Tibial artery (tissue), 4 donors: ENCODE results near the gene ZFP1.

Experiments
- DNase-seq, 2 donors: peaks; one replicate each; pipeline ENCODE4 v3.0.0-alpha.2; 2019
- H3K27ac ChIP-seq, 2 donors: fragments of 200-600 bp; sonication (generic) in 1 of 2; 1 replicate in 1 of 2; 2 replicates in 1 of 2; pipeline ENCODE4 v1.5.1; 2018 to 2019; ENCODE audit warnings: mild to moderate bottlenecking in 1 of 2
- H3K27me3 ChIP-seq, 2 donors: fragments of 200-600 bp; sonication (generic) in 1 of 2; one replicate each; pipeline versions ENCODE4 v1.5.1 to v1.6.0; 2016 to 2019
- H3K36me3 ChIP-seq, 3 donors: fragments of 200-600 bp; sonication (generic) in 2 of 3; one replicate each; pipeline ENCODE4 v1.5.1; 2016 to 2019; ENCODE audit warnings: mild to moderate bottlenecking in 2 of 3
- H3K4me1 ChIP-seq, 4 donors: fragments of 200-600 bp; sonication (generic) in 2 of 4; 1 replicate in 3 of 4; 2 replicates in 1 of 4; pipeline ENCODE4 v1.5.1; 2016 to 2019
- H3K4me3 ChIP-seq, 2 donors: fragments of 200-600 bp; sonication (generic) in 1 of 2; 1 replicate in 1 of 2; 2 replicates in 1 of 2; pipeline ENCODE4 v1.5.1; 2018 to 2019; ENCODE audit warnings: mild to moderate bottlenecking in 2 of 2
- H3K9me3 ChIP-seq, 3 donors: fragments of 200-600 bp; sonication (generic) in 1 of 3; one replicate each; pipeline ENCODE4 v1.5.1; 2016 to 2019
- intact Hi-C: fragments of 100-400 bp; cut with DNase I; formaldehyde crosslinking; loops from one replicate; pipeline ENCODE4 v1.15.0; 2023; ENCODE audit warnings: low total_unique reads
- TF ChIP-seq, protein P1 (sequence below), 2 experiments: fragments of 200-600 bp in 1 of 2; fragments of 450-650 bp in 1 of 2; IDR thresholded peaks; one replicate each; pipeline ENCODE4 v1.5.1; 2017 to 2019; ENCODE audit warnings: antibody characterized with exemption in 2 of 2, mild to moderate bottlenecking in 1 of 2, moderate library complexity in 1 of 2

ZFP1 gene

DNA sequence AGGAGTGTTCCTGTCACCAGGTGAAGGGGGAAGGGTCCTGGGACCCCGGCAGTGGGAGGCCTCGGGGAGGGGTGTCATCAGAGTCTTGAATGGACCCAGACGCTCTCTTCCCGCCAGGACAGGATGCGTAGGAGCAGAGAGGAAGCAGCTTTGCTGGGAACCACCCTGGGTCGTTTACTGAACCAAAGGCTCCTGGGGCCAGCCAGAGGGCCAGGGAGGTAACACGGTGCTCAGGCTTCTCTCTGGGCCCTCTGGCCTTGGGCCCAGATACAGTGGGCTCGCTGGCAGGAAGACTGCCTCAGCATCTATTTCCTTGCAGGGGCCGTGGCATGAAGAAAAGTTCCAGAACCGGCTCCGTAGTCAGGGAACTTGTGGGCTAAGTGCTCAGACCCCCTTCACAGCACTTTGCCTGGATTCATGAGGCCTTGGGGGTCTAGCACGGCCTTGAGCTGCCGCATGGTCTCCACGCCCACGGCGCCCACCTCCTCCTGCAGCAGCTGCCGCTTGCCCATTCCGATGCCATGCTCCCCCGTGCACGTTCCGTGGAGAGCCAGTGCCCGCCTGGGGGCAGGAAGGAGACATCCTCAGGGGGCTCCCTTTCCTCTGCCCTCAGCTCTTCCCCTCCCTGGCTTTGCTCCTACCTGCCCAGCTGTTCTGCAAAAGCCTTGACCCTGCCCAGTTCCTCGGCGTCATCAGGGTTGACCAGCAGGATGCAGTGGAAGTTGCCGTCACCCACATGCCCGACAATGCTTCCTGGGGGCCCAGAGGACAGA, 36.2 kb upstream of the ZFP1 start:
- Histone ChIP-seq H3K4me3 (no peak overlapping the region), H3K27ac (peak overlapping the region; percentile 73 to 86), H3K27me3 (no peaks in the 10 kb centered on the region), H3K9me3 (no peaks in the 10 kb centered on the region), H3K4me1 (peaks cover 0 to 64% (median 51%) of the 10 kb centered on the region in 4 donors), H3K36me3 (peaks cover 0 to 17% (median 5%) of the 10 kb centered on the region in 3 donors)
- TF ChIP-seq, protein P1, sequence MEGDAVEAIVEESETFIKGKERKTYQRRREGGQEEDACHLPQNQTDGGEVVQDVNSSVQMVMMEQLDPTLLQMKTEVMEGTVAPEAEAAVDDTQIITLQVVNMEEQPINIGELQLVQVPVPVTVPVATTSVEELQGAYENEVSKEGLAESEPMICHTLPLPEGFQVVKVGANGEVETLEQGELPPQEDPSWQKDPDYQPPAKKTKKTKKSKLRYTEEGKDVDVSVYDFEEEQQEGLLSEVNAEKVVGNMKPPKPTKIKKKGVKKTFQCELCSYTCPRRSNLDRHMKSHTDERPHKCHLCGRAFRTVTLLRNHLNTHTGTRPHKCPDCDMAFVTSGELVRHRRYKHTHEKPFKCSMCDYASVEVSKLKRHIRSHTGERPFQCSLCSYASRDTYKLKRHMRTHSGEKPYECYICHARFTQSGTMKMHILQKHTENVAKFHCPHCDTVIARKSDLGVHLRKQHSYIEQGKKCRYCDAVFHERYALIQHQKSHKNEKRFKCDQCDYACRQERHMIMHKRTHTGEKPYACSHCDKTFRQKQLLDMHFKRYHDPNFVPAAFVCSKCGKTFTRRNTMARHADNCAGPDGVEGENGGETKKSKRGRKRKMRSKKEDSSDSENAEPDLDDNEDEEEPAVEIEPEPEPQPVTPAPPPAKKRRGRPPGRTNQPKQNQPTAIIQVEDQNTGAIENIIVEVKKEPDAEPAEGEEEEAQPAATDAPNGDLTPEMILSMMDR (IDR thresholded peaks at IDR 0.05) = no peak
- DNase-seq = peak in 1 of 2 donors; percentile 65
- intact Hi-C loops = loop anchor here (1.0 kb wide), 1 partner anchor 114 kb away; no protein-coding TSS in a partner anchor

DNA sequence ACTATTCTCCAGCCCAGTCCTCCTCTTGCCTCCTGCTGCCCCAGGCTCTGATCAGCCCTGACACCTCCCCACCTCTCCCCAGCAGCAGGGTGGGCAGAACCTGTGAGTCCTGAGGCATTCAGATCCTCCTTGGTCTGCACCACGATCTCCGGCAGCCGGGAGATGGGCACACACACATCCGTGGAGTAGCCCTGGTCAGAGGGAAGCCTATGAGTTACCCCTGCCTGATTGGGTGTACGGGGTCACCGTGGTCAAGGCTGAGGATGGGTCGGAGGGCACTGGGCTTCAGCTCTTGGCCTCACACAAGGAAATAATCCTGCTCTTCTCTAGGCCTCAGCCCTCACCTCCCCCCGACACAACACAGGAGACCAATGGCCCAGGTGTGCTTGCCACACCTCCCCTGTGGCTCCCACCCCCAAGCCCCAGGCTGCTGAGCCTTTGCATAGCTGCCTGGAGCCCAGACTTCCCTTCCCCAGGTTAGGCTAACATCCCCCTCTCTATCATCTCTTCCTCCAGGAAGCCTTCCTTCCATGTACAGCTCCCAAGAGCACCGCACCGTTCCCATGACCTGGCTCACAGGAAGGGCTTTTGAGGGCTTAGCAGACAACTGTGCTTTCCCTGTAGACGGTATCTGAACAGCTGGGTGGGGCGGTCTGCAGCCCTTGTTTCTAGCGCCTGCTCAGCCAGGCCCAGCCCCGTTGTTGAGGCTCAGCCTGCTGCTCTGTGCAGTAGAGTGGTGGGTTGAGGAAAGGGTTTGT, 35.4 kb upstream of the ZFP1 start:
- TF ChIP-seq, protein P1 (IDR thresholded peaks at IDR 0.05) = no peak
- Histone ChIP-seq H3K27me3 (no peaks in the 10 kb centered on the region), H3K36me3 (peaks cover 0 to 17% (median 5%) of the 10 kb centered on the region in 3 donors), H3K4me1 (peaks cover 0 to 58% (median 51%) of the 10 kb centered on the region in 4 donors), H3K27ac (no peak overlapping the region), H3K4me3 (no peak overlapping the region), H3K9me3 (no peaks in the 10 kb centered on the region)
- DNase-seq = peak in 1 of 2 donors; percentile 57
- intact Hi-C loops = no loop called here

DNA sequence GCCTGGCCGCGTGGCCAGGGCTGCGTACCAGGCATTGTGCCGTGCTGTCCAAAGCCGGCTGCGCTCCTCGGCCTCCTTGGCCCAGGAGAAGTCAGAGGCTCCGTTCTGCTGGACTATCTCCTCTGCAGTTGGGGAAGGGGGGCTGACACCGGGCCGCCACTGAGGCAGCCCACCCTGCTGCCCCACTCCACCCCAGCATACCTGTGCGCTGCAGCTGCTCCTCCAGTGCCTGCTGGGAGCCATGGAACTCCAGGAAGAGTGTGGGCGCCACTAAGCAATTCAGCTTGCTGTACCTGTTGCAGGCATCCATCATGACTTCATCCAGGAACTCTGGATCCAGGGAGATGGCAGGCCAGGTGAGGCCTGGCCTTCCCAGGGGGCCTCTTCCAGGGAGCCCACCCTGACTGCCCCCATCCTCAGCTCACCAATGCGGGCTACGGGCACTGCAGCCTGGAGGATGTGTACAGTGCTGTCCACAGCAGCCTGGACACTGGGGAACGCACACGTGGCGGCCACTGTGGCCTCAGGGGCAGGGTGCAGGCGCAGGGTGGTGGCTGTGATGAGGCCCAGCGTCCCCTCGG, 34.7 kb upstream of the ZFP1 start:
- DNase-seq = peak in 1 of 2 donors; percentile 55
- intact Hi-C loops = no loop called here

DNA sequence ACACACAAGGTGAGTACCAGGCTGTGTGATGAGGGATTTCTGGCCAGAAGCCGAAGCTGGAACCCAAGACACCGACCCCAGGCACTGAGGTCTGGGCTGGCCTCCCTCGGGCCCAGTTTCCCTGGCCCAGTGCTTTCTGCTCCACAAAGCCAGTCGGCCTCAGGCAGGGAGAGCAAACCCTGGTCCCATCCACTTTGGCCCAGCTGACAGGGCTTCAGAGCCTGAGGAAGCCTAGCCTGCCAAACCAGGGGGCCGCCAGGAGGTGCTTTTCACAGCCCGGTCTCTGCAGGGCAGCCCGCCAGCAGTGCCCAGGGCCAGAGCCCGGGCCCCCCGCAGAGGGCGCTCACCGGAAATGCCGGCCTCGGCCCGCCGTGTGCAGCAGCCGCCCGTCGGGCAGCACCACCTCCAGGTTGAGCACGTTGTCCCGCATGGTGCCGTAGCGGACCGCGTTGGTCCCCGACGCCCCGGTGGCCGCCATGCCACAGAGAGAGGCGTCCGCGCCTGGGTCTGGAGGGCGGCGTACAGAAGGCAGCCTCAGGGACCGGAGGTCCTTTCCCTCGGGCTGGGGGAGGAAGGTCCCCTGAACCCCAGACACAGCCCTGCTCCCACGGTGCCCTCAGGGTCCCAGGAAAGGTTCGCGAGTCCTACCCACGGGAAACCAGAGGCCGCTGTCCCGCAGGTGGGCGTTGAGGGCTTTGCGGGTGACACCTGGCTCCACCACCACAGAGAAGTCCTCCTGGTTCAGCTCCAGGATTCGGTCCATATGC, 34.0 kb upstream of the ZFP1 start:
- Histone ChIP-seq H3K9me3 (no peaks in the 10 kb centered on the region), H3K27ac (no peak overlapping the region), H3K36me3 (peaks cover 0 to 17% (median 5%) of the 10 kb centered on the region in 3 donors), H3K4me3 (no peak overlapping the region), H3K4me1 (peaks cover 0 to 45% (median 39%) of the 10 kb centered on the region in 4 donors), H3K27me3 (no peaks in the 10 kb centered on the region)
- TF ChIP-seq, protein P1 (IDR thresholded peaks at IDR 0.05) = no peak
- DNase-seq = peak in 1 of 2 donors; percentile 65
- intact Hi-C loops = no loop called here

More for the DNA sequence above, 34.7 kb upstream of the ZFP1 start:
- TF ChIP-seq, protein P1 (IDR thresholded peaks at IDR 0.05) = no peak
- H3K36me3 ChIP-seq = peaks cover 0 to 17% (median 5%) of the 10 kb centered on the region in 3 donors
- no peaks in the 10 kb centered on the region for H3K9me3 ChIP-seq
- H3K4me3 ChIP-seq = no peak overlapping the region
- no peak overlapping the region for H3K27ac ChIP-seq
- H3K4me1 ChIP-seq = peaks cover 0 to 53% (median 47%) of the 10 kb centered on the region in 4 donors
- no peaks in the 10 kb centered on the region for H3K27me3 ChIP-seq
